WI38 (cell line): ENCODE measurements around the gene SLC45A1.

Experiments
- H3K4me3 ChIP-seq: 2 replicates; pipeline ENCODE4 v1.5.1; 2011; ENCODE audit warnings: low read depth, mild to moderate bottlenecking, control low read depth, low read length
- TF ChIP-seq, protein P1 (sequence below): IDR thresholded peaks from 2 replicates; pipeline ENCODE4 v1.5.1; 2012; ENCODE audit warnings: low read depth, mild to moderate bottlenecking, control low read depth, low read length

SLC45A1 gene

DNA sequence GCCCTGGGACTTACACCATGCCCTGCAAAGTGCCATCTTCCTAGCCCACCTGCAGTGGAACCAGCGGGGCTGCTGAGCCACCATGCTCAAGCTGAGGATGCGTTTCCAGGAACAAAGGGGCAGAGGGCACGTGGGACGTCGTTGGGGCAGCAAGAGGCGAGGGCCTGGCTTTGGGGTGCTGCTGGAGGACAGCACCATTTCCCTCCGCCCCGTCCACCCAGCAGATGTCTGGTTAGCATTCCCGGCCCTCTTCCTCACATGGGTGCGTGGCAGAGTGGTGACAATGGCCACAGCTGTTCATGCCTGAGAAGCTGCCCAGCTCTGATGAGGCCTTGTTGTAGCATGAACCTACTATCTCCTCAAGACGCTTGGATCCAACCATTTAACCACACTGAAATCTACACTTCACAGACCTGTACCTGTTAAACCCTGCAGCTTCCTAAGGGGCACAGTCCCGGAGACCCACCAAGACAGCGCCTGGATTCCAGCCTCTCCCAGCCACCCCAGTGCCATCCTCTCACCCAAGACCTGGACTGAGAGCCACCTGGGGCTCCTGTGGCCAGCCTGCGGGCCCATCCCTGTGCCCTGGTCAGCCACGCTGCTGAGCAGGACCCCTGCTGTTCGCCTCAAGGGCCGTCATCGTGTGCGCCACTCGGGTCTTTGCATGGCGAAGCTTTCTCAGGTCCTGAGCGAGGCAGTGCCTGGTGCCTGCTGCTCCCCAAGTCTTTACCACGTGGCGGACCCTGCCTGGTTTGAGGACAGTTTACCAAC lies 33.2 kb downstream of the SLC45A1 start:
- no peak overlapping the region for H3K4me3 ChIP-seq
- TF ChIP-seq, protein P1, sequence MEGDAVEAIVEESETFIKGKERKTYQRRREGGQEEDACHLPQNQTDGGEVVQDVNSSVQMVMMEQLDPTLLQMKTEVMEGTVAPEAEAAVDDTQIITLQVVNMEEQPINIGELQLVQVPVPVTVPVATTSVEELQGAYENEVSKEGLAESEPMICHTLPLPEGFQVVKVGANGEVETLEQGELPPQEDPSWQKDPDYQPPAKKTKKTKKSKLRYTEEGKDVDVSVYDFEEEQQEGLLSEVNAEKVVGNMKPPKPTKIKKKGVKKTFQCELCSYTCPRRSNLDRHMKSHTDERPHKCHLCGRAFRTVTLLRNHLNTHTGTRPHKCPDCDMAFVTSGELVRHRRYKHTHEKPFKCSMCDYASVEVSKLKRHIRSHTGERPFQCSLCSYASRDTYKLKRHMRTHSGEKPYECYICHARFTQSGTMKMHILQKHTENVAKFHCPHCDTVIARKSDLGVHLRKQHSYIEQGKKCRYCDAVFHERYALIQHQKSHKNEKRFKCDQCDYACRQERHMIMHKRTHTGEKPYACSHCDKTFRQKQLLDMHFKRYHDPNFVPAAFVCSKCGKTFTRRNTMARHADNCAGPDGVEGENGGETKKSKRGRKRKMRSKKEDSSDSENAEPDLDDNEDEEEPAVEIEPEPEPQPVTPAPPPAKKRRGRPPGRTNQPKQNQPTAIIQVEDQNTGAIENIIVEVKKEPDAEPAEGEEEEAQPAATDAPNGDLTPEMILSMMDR: no peak

DNA sequence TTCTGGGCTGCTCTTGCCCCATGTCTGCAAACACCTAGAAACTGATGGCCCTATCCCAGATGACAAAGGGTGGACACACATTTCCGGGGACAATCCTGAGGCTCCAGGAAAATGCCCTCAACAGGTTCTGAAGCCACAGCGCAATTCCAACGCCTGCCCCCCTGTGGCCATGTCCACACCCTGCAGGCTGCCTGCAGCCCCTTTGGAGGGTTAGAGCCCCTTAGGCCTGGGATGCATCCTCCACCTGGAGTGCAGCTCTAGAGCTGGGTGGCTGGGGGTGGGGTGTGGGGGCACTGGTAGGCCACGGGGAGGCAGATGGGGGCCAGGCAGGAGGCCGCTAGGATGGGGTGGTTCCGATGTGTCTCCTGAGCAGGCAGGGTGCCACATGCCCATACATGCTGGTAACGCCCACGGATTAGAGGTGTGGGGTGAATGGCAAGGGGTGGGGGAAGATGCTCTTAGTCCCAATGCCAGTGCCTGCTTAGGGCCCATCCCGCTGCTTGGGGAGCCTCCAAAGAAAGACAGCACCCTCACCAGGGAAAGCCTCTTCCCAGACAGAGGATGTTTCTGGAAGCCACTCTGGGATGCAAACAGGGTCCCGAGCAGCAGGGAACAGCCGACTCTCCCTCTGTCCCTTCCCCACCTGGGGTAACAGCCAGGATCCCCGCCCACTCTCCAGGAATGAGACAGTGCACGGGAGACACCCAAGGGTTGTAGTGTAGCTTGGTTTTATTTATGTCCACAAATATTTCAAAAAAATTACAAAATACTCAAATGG lies 34.0 kb downstream of the SLC45A1 start:
- TF ChIP-seq, protein P1: peak; percentile 66
- no peak overlapping the region for H3K4me3 ChIP-seq

DNA sequence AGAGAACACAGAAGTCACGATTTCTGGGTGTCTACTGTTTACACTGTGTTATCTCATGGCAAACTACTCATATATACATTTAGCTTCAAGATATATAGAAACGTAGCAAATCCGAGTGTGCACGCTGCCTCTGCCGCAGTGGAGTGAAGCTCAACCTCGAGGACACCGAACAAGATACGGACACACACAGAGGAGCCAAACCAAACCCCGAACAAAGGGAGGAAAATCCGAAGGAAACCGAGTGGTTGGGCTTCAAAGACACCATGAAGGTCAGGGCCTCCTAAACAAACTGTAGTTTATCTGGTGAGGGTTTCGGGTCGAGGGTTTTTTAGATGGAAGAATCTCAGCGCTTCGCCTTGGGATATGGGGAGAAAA lies 34.5 kb downstream of the SLC45A1 start:
- TF ChIP-seq, protein P1: no peak
- H3K4me3 ChIP-seq: no peak overlapping the region

- H3K4me3 ChIP-seq: no peak overlapping the region
- TF ChIP-seq, protein P1: no peak
These were observed 35.2 kb downstream of the SLC45A1 start for GRCh38 chr1:8352886-8353785.

DNA sequence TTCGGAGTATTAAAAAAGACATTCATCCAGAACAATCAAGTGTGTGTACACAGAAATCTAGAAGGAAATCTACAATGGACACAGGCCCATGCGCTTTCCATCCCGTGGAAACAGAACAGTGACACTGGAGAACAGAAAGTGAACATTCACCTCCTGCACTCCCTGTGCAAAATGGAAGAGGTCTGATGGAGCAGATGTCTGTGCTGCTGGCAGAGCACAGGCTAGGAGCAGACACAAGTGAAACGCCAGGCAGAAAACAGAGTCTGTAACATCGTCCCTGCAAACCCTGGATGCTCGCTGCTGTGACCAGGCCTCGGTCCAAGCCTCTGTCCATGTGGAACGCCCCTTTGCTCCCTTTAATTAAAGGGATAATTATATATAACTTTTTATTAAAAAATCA lies 36.1 kb downstream of the SLC45A1 start:
- TF ChIP-seq, protein P1: no peak
- H3K4me3 ChIP-seq: no peak overlapping the region

GRCh38 chr1:8355439-8356255 lies 37.7 kb downstream of the SLC45A1 start:
- TF ChIP-seq, protein P1: no peak
- no peak overlapping the region for H3K4me3 ChIP-seq
